ENCODE measurements around the gene SLC43A2. TPM values are rescaled to one million over a fixed set of nuclear protein-coding genes. Genes with fewer than 3 reads are reported as not detected.

SLC43A2 gene
- total RNA-seq, 2 donors from 2014 or later = 0.52 to 1.6 TPM

DNA sequence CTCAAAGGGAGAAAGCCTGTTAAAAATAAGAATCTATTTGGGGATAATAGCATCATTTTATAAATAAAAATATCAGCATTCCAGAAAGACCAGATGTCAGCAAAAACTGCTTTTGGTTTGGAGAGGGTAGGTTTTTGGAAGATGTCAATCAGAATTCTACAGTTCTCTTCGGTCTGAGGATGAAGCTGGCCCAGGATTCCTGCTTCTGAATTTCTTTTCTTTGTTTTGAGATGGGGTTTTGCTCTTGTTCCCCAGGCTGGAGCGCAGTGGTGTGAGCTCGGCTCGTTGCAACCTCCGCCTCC is 35.1 kb downstream of the SLC43A2 start:
- no peak overlapping the region for H3K4me3 Mint-ChIP-seq
- H3K27ac Mint-ChIP-seq = no peak overlapping the region
- H3K27me3 Mint-ChIP-seq = no peaks in the 10 kb centered on the region
- H3K36me3 Mint-ChIP-seq (ENCODE audit: low read depth) = no peaks in the 10 kb centered on the region
- no peaks in the 10 kb centered on the region for H3K4me1 Mint-ChIP-seq
- ATAC-seq (replicated peaks) = no peak
- H3K9me3 Mint-ChIP-seq = no peaks in the 10 kb centered on the region

DNA sequence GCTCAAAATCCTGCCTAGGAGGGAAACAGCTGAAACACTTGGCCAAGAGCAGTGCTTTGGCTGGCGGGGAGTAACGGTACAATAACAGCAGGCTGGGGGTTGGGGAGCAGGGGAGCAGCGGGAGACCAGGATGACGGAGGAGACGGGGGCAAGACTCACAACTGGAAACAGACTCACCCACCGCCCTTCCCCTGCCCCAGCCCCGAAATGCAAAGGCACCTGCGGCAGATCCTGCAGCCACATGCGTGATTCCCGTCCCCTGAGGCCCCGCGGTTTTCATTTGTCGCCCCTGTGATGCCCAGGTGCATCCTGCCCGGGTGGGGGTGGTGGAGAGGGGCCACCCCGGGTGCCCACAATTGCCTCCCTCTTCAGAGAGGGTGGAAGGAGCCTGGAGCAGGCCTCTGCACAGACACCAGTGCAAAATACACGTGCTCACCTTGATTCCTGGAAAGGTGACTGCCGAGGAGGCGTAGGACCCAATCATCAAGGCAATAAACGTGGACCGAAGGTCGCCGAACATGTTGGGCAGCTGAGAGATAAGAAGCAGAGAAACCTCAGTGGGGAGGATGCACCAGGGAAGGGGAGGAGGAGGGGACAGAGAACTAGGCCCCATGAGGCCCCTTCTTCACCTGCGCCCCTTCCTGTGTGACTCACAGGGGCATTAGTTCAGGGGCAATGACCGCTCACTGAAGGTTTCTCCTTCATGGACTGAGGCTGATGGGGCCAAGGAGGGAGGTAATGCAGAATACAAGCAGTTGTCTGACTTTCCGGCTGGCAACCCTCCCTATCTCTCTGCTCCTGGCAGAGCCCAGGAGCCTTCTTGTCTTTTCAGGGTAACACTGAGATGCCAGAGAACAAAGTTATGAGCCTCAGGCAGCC is 35.6 kb downstream of the SLC43A2 start:
- H3K9me3 Mint-ChIP-seq = no peaks in the 10 kb centered on the region
- no peak for ATAC-seq (replicated peaks)
- no peak overlapping the region for H3K27ac Mint-ChIP-seq
- H3K4me3 Mint-ChIP-seq = no peak overlapping the region
- H3K4me1 Mint-ChIP-seq = no peaks in the 10 kb centered on the region
- no peaks in the 10 kb centered on the region for H3K36me3 Mint-ChIP-seq (ENCODE audit: low read depth)
- H3K27me3 Mint-ChIP-seq = no peaks in the 10 kb centered on the region

DNA sequence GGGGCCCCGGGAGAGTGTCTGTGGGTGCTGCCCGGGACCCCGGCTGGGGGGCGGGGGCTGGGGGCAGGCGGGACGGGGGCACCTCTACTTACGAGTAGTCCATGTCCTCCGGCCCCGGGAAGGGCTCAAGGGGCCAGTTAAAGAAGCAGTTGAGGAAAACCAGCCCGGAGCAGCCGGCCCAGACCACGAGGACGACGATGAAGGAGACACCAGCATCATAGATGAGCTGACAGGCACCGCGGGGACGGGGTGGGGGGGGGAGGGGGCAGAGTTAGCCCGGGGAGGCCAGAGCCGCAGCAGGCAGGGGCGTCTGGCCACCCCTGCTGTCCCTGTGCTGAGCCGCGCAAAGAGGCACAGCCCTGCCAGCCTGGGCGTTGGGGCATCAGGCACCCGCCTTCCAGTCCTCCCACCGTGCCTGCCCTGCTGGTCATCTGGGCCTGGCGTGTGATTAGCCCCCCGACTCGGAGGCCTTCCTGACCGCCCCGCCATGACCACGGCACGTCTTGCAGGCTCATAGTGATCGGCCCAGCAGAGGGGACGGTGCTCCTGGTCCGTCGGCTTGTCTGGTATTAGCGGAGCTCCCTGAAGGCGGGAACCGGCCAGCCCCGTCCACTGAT is 37.1 kb downstream of the SLC43A2 start:
- no peak overlapping the region for H3K27ac Mint-ChIP-seq
- no peak for ATAC-seq (replicated peaks)
- H3K4me1 Mint-ChIP-seq = no peaks in the 10 kb centered on the region
- H3K4me3 Mint-ChIP-seq = no peak overlapping the region
- H3K9me3 Mint-ChIP-seq = no peaks in the 10 kb centered on the region
- H3K27me3 Mint-ChIP-seq = no peaks in the 10 kb centered on the region
- no peaks in the 10 kb centered on the region for H3K36me3 Mint-ChIP-seq (ENCODE audit: low read depth)

DNA sequence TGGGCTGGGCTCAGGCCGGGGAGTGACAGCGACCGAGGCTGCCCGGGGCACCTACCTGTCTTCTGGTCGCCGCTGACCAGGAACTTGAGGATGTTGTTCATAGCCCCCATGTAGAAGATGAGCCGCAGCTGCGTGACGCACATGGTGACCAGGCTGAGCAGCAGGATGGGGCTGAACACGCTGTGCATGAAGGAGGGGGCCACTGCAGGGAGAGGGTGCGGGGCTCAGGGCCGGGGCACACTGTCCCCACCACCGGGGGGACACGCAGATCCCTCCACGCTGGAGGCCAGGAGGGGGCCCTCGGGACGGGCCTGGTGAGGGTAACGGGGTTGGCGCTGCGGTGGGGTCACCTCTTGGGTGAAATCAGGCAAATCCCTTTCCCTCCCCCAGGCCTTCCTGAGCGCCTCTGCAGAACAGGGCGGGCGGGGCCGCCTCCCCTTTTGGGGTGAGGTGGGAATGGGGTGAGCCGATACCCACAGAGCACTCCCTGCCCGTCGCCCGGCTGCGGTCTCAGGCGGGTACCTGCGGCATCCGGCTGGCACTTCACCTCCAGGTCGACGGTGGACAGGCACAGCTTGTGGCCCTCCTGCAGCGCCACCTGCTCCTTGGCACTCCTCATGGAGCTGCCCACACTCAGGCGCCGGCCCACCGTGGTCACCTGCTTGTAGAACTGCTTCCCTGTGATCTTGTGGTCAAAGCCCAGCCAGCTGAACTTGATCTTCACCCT is 37.7 kb downstream of the SLC43A2 start:
- no peak overlapping the region for H3K27ac Mint-ChIP-seq
- no peak for ATAC-seq (replicated peaks)
- H3K9me3 Mint-ChIP-seq = no peaks in the 10 kb centered on the region
- H3K27me3 Mint-ChIP-seq = no peaks in the 10 kb centered on the region
- H3K4me3 Mint-ChIP-seq = no peak overlapping the region
- H3K36me3 Mint-ChIP-seq (ENCODE audit: low read depth) = no peaks in the 10 kb centered on the region
- H3K4me1 Mint-ChIP-seq = no peaks in the 10 kb centered on the region

DNA sequence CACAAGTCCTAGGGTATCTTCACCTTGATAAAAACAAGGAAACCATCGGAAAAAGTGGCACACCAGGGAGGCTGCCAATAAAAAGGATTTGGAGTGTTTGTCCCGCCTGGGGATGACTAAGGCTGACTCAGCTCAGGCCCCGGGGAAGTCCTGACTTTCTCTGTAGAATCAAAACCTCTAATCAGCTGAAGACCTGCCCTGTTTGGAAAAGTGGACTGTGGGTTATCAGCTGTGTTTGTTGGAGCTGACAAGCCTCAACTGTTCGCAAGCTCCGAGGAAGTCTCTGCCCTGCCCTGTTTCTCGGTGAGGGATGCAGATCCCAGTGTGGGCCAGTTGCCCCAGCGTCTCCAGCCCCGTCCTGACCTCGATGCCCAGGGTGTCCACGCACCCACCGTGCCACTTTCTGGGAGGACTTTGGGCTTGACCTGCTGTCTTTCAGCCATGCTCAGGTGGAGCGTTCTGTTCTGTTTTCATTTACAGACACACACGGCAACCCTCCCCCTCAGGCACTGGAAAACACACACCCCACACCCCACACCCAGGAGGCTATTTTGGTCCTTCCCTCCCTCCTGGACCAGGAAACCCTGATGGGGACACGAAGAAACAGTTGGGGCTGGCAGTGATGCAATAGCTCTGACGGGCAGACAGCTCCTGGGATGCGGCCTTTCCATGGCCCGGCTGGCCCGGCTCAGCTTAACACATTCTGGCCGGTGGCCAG is 38.4 kb downstream of the SLC43A2 start:
- Mint-ChIP-seq H3K27ac (no peak overlapping the region), H3K9me3 (no peaks in the 10 kb centered on the region), H3K4me3 (no peak overlapping the region), H3K27me3 (no peaks in the 10 kb centered on the region), H3K4me1 (no peaks in the 10 kb centered on the region), H3K36me3 (ENCODE audit: low read depth) (no peaks in the 10 kb centered on the region)
- ATAC-seq (replicated peaks) = peak; percentile 92

DNA sequence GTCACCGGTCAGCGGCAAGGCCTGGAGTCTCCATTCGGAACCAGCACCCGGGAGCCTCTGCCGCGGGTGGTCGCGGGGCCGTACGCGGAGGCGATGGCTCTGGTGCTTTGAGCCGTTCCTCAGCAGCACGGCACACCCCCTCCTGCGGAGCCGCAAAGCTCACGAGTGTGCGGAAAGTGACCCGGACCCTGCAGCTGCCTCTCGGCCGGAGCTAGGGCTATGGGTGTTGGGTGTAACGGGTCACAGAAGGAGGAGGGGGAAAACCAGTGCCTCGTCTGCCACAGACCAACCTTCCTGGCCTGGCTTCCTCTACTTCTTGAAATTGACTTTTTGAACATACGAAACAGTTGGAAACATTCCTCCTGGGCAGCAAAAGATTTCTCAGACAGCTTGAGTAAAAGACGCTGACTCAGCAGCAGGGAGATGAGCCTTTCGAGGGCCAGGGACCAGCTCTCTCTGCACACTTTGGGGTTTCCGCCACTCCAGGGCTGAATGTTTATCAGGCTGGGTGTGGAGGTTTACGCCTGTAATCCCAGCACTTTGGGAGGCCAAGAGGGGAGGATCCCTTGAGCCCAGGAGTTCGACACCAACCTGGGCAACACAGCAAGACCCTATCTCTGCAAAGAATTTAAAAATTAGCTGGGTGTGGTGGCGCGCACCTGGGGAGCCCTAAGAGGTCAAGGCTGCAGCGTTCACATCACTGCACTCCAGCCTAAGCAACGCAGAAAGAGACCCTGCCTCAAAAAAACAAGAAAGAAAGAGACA is 39.6 kb downstream of the SLC43A2 start:
- Mint-ChIP-seq H3K4me1 (no peaks in the 10 kb centered on the region), H3K4me3 (no peak overlapping the region), H3K9me3 (no peaks in the 10 kb centered on the region), H3K27ac (no peak overlapping the region), H3K27me3 (no peaks in the 10 kb centered on the region), H3K36me3 (ENCODE audit: low read depth) (no peaks in the 10 kb centered on the region)
- ATAC-seq (replicated peaks) = no peak

DNA sequence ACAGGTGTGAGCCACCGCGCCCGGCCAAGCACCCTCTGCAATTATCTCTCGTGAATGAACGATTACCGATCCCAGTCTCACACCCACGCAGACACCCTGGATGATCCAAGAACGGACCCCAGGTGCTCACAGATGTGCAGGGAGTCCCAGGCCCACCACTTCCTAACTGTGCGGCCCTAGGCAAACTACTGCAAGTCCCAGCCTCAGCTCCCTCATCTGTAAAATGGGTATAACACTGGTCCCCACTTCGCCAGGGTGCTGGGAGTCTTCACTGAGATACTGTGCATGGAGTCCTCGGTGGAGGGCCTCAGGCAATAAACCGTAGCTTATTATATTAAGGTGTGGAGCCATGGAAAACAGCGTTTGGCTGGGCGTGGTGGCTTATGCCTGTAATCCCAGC is 44.5 kb downstream of the SLC43A2 start:
- no peak overlapping the region for H3K4me3 Mint-ChIP-seq
- no peak overlapping the region for H3K27ac Mint-ChIP-seq
- H3K27me3 Mint-ChIP-seq = no peaks in the 10 kb centered on the region
- no peaks in the 10 kb centered on the region for H3K4me1 Mint-ChIP-seq
- no peak for ATAC-seq (replicated peaks)
- H3K36me3 Mint-ChIP-seq (ENCODE audit: low read depth) = no peaks in the 10 kb centered on the region
- no peaks in the 10 kb centered on the region for H3K9me3 Mint-ChIP-seq

DNA sequence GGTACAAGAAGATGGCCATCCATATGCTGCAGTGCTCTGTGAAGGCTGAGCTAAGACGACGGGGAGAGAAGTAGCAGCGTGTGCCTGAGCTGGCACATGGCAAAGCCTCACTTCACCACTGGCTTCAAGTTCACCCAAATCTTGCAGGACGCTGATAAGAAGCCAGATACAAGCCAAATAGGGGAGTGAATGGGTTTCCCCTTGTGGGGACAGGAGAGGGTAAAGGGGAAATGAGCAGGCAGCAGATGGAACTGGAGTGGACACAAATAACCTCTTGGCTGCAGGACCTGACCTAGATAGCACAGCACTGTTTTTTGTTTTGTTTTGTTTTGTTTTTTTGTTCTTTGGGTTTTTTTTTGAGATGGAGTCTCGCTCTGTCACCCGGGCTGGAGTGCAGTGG is 45.1 kb downstream of the SLC43A2 start:
- no peak for ATAC-seq (replicated peaks)

DNA sequence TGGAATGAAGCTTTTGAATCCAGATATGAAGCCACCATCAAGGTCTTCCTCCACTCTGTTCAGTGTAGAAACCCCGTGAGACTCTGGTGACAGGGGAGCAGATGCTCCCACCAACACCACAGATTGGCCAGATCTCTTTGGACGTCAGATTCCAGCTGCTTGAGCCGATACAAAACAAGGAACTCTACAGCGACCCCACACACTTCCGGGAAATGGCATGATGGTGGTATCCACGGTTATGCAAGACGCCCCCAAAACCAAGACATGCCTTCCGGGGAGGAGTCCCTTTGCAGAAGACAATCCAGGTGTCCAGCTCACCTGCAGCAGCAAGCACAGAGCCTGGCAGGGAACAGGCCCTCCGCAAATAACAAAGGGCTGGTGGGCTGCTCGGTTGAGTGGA is 46.3 kb downstream of the SLC43A2 start:
- Mint-ChIP-seq H3K4me3 (no peak overlapping the region), H3K27ac (no peak overlapping the region), H3K36me3 (ENCODE audit: low read depth) (no peaks in the 10 kb centered on the region), H3K27me3 (no peaks in the 10 kb centered on the region), H3K4me1 (no peaks in the 10 kb centered on the region), H3K9me3 (no peaks in the 10 kb centered on the region)
- ATAC-seq (replicated peaks) = no peak

More for the DNA sequence above, 45.1 kb downstream of the SLC43A2 start:
- H3K27me3 Mint-ChIP-seq = no peaks in the 10 kb centered on the region
- no peak overlapping the region for H3K4me3 Mint-ChIP-seq
- no peaks in the 10 kb centered on the region for H3K36me3 Mint-ChIP-seq (ENCODE audit: low read depth)
- no peaks in the 10 kb centered on the region for H3K4me1 Mint-ChIP-seq
- no peaks in the 10 kb centered on the region for H3K9me3 Mint-ChIP-seq
- H3K27ac Mint-ChIP-seq = no peak overlapping the region

DNA sequence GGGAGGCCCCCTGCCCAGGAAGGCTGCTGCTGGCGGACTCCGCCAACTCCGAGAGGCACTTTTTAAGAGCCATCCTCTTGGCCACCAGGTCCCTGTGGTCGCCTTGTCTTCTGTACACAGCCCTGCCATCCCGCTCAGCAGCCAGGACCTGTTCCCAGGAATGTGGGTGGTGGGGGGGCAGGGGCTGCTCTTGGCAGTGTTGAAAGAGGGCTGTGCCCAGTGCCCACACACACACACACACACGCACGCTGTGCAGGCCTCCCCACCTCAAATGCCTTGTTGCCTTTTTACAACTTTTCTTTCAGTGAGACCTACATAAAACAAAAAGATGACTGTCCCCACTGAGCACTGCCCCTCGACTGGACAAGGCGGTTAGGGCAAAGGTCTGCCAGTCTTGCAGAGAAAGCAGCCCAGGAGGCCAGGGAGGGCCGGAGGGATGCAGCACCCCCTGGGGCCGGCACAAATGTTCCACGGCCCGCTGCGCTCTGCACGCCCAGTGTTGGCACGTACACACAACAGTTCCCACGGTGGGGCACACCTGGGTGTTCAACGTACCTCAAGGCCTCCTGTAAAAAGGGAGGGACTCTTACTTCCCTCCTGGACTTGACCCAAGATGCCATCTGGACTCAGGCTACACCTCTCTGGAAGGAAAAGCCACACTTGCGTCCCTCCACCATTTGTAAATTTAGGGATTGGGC is 47.5 kb downstream of the SLC43A2 start:
- no peak overlapping the region for H3K4me3 Mint-ChIP-seq
- no peaks in the 10 kb centered on the region for H3K27me3 Mint-ChIP-seq
- no peak for ATAC-seq (replicated peaks)
- H3K36me3 Mint-ChIP-seq (ENCODE audit: low read depth) = no peaks in the 10 kb centered on the region
- H3K27ac Mint-ChIP-seq = no peak overlapping the region
- no peaks in the 10 kb centered on the region for H3K4me1 Mint-ChIP-seq
- H3K9me3 Mint-ChIP-seq = no peaks in the 10 kb centered on the region

DNA sequence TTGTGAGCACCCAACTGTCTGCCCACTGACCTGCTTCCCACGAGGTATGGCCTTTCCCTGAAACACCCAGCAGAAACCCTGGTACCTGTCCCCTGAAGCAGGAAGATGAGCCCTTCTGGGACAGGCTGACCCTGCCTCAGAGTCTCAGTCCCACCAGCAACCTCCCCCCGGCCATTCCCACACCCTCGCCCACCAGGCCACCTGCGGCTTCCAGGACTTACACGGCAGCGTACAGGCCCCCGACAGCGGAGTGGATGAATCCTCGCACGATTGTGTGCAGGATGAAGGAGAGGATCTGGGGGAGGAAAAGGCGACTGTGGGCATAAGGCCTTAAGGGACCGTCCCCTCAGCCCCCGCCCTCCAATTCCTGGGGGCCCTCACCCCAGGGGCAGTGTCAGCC is 50.6 kb downstream of the SLC43A2 start:
- no peaks in the 10 kb centered on the region for H3K36me3 Mint-ChIP-seq (ENCODE audit: low read depth)
- H3K4me3 Mint-ChIP-seq = no peak overlapping the region
- no peaks in the 10 kb centered on the region for H3K9me3 Mint-ChIP-seq
- no peak overlapping the region for H3K27ac Mint-ChIP-seq
- no peaks in the 10 kb centered on the region for H3K27me3 Mint-ChIP-seq
- no peaks in the 10 kb centered on the region for H3K4me1 Mint-ChIP-seq
- no peak for ATAC-seq (replicated peaks)

DNA sequence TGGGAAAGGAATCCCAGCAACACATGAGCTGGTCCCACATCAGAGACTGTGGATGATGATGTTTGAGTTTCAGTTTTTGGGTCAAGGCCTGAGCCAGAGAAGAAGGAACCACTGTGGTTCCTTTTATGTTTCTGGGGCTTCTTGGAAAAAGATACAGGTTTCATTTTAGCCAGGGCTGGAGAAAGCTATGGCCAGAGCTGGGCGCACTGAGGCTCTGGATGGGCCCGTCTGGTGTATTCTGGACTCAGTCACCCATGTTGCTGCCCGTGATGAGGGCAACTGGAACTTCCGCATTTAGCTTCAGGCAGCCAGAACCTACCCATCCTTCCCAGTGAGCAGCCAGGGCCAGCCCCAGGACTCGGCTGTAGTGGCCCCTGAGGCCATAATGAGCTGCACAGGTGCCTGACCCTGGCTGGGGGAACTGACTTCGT is 51.0 kb downstream of the SLC43A2 start:
- Mint-ChIP-seq H3K27ac (peak overlapping the region; percentile 48), H3K36me3 (ENCODE audit: low read depth) (no peaks in the 10 kb centered on the region), H3K4me1 (no peaks in the 10 kb centered on the region), H3K27me3 (no peaks in the 10 kb centered on the region), H3K9me3 (no peaks in the 10 kb centered on the region), H3K4me3 (no peak overlapping the region)
- ATAC-seq (replicated peaks) = peak; percentile 56

DNA sequence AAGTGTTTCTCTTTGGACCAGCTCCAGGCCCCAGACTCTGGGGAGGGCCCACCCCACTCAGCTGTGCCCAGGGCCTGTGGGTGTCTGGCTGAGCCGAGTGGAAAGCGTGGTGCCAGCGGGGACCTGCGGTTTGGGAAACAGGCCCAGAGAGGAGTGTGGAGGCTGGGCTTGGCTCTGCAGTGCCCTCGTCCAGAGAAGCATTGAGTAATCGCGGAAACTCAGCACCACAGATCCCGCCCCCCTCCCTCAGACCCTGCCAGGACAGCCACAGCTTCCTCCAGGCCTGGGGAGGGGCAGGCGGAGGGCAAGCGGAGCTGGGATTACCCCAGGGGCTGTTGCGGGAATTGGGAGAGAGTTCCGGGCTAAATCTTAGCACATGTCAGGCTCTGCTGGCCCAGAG is 51.5 kb downstream of the SLC43A2 start:
- Mint-ChIP-seq H3K9me3 (no peaks in the 10 kb centered on the region), H3K27me3 (no peaks in the 10 kb centered on the region), H3K27ac (peak overlapping the region; percentile 48), H3K36me3 (ENCODE audit: low read depth) (no peaks in the 10 kb centered on the region), H3K4me3 (no peak overlapping the region), H3K4me1 (no peaks in the 10 kb centered on the region)
- peak; percentile 43 for ATAC-seq (replicated peaks)

Data from activated T-helper 17 cell treated with anti-CD3 and anti-CD28 coated beads, Interleukin-2, amount 50 U/mL, for 72 hours (primary cell).